Measurements from ENCODE around the gene RPL13. TPM values are rescaled to one million over a fixed set of nuclear protein-coding genes. Genes with fewer than 3 reads are reported as not detected.

Gene RPL13
- total RNA-seq, 4 donors from 2014 or later: 3,190 to 3,814 (median 3,321) TPM

GRCh38 chr16:89519881-89520280 is 40.6 kb upstream of the RPL13 start:
- WGBS, 2 donors (ENCODE audit: low coverage in 1 of 2): 40 to 63% methylated on average over 1 to 15 of the region's 15 CpGs
- H3K4me1 ChIP-seq: no peaks in the 10 kb centered on the region
- H3K9me3 ChIP-seq: no peaks in the 10 kb centered on the region
- no peak for TF ChIP-seq CTCF (IDR thresholded peaks at IDR 0.05)
- no peak for TF ChIP-seq POLR2AphosphoS5 (IDR thresholded peaks at IDR 0.05)
- TF ChIP-seq EP300 (IDR thresholded peaks at IDR 0.05; ENCODE audit: low read depth): no peak
- no peak for TF ChIP-seq POLR2A (IDR thresholded peaks at IDR 0.05)
- in situ Hi-C loops (cut with MboI; ENCODE audit: low pct_ligation_motif_present in 1 of 4, low pct_unique_long_range_greater_than_20kb in 1 of 4, low sequenced_read_pairs in 3 of 4): no loop called here
- no peak overlapping the region for H3K27ac ChIP-seq
- no peak overlapping the region for H3K4me3 ChIP-seq
- H3K36me3 ChIP-seq: peaks cover 0 to 63% (median 26%) of the 10 kb centered on the region in 4 donors
- intact Hi-C loops (cut with DNase I; ENCODE audit: low total_unique reads): no loop called here
- DNase-seq: no peak
- no peaks in the 10 kb centered on the region for H3K27me3 ChIP-seq

- 93 to 98% methylated on average over 8 to 31 of the region's 31 CpGs for WGBS, 2 donors (ENCODE audit: low coverage in 1 of 2)
- H3K36me3 ChIP-seq: peaks cover 0 to 68% (median 27%) of the 10 kb centered on the region in 4 donors
- no peak overlapping the region for H3K27ac ChIP-seq
- in situ Hi-C loops (cut with MboI; ENCODE audit: low pct_ligation_motif_present in 1 of 4, low pct_unique_long_range_greater_than_20kb in 1 of 4, low sequenced_read_pairs in 3 of 4) (no loop called here), intact Hi-C loops (cut with DNase I; ENCODE audit: low total_unique reads) (no loop called here)
- H3K27me3 ChIP-seq: no peaks in the 10 kb centered on the region
- TF ChIP-seq POLR2A (IDR thresholded peaks at IDR 0.05) (no peak), POLR2AphosphoS5 (IDR thresholded peaks at IDR 0.05) (no peak), CTCF (IDR thresholded peaks at IDR 0.05) (no peak), EP300 (IDR thresholded peaks at IDR 0.05; ENCODE audit: low read depth) (no peak)
- no peaks in the 10 kb centered on the region for H3K4me1 ChIP-seq
- no peak for DNase-seq
- H3K4me3 ChIP-seq: no peak overlapping the region
- no peaks in the 10 kb centered on the region for H3K9me3 ChIP-seq
These were observed 38.2 kb upstream of the RPL13 start for GRCh38 chr16:89522287-89522686.

GRCh38 chr16:89523680-89524344 is 36.7 kb upstream of the RPL13 start:
- intact Hi-C loops (cut with DNase I; ENCODE audit: low total_unique reads) (no loop called here), in situ Hi-C loops (cut with MboI; ENCODE audit: low pct_ligation_motif_present in 1 of 4, low pct_unique_long_range_greater_than_20kb in 1 of 4, low sequenced_read_pairs in 3 of 4) (no loop called here)
- DNase-seq: no peak

More at GRCh38 chr16:89523680-89524344, 36.7 kb upstream of the RPL13 start:
- Histone ChIP-seq H3K4me3 (no peak overlapping the region), H3K27me3 (no peaks in the 10 kb centered on the region), H3K4me1 (no peaks in the 10 kb centered on the region), H3K36me3 (peaks cover 0 to 62% (median 25%) of the 10 kb centered on the region in 4 donors), H3K27ac (no peak overlapping the region), H3K9me3 (no peaks in the 10 kb centered on the region)
- WGBS, 2 donors (ENCODE audit: low coverage in 1 of 2): 87 to 89% methylated on average over 23 to 32 of the region's 32 CpGs
- TF ChIP-seq CTCF (IDR thresholded peaks at IDR 0.05) (no peak), POLR2A (IDR thresholded peaks at IDR 0.05) (no peak), POLR2AphosphoS5 (IDR thresholded peaks at IDR 0.05) (no peak), EP300 (IDR thresholded peaks at IDR 0.05; ENCODE audit: low read depth) (no peak)
